GM12878 (cell line): ENCODE measurements around the gene SMOC2. TPM values are rescaled to one million over a fixed set of nuclear protein-coding genes. Genes with fewer than 3 reads are reported as not detected.

ENCODE experiments used
- CEBPB ChIP-seq, 2 experiments: fragments of 150-350 bp in 1 of 2; IDR thresholded peaks; 2 replicates each; pipeline ENCODE4 v1.6.1; 2012 to 2014; ENCODE audit warnings: low read depth in 2 of 2, low read length in 2 of 2, borderline replicate concordance in 1 of 2, inconsistent platforms in 1 of 2
- HCFC1 ChIP-seq: fragments of 150-350 bp; IDR thresholded peaks from 2 replicates; pipeline ENCODE4 v1.6.1; 2014; ENCODE audit warnings: low read length
- LARP7 ChIP-seq: fragments of 450-650 bp; IDR thresholded peaks from 2 replicates; pipeline ENCODE4 v1.6.1; 2017; ENCODE audit warnings: mild to moderate bottlenecking
- SIX5 ChIP-seq: IDR thresholded peaks from 2 replicates; pipeline ENCODE4 v1.6.1; 2011; ENCODE audit warnings: mild to moderate bottlenecking, low read depth, low read length, moderate library complexity; ENCODE audit not compliant: severe bottlenecking
- SREBF1 ChIP-seq: IDR thresholded peaks from 2 replicates; pipeline ENCODE4 v1.6.1; 2012; ENCODE audit warnings: mild to moderate bottlenecking, low read length
- SRF ChIP-seq, 2 experiments: IDR thresholded peaks; 2 replicates each; pipeline ENCODE4 v1.6.1; 2011; ENCODE audit warnings: low read depth in 2 of 2, low read length in 2 of 2, mild to moderate bottlenecking in 1 of 2, moderate library complexity in 1 of 2
- TARDBP ChIP-seq: IDR thresholded peaks from 2 replicates; pipeline ENCODE4 v1.6.1; 2016; ENCODE audit warnings: borderline replicate concordance
- YY1 ChIP-seq: IDR thresholded peaks from 2 replicates; pipeline ENCODE4 v1.6.1; 2011; ENCODE audit warnings: low read depth, mild to moderate bottlenecking, low read length
- ZNF217 ChIP-seq: fragments of 450-650 bp; IDR thresholded peaks from 2 replicates; pipeline ENCODE4 v1.6.1; 2017; ENCODE audit warnings: antibody characterized with exemption, mild to moderate bottlenecking
- polyA plus RNA-seq, 11 experiments: library from polyadenylated mRNA; depleted of rRNA in 4 of 11; unstranded in 6 of 11; stranded (reverse) in 5 of 11; fragments of >200 nt; fragmentation: Nextera tagmentation in 4 of 11; fragmentation: Illumina TruSeq in 1 of 11; extraction: Ambion mirVana in 4 of 11; extraction: Trizol in 1 of 11; gene quantifications; 1 replicate in 1 of 11; 2 replicates in 10 of 11; pipeline versions ENCODE4 v1.2.1 to v1.2.3, GENCODE V29; 2011 to 2016; ENCODE audit warnings: inconsistent platforms in 2 of 11, missing spikeins in 2 of 11, low read depth in 1 of 11
- total RNA-seq, 4 experiments: library from RNA; depleted of rRNA in 3 of 4; stranded (reverse); fragments of >200 nt in 3 of 4; fragmentation: Illumina TruSeq in 1 of 4; extraction: Trizol in 1 of 4; gene quantifications; 2 replicates each; pipeline versions ENCODE4 v1.2.1 to v1.2.3, GENCODE V29; 2013 to 2021
- TF ChIP-seq, protein P1 (sequence below): IDR thresholded peaks from 2 replicates; pipeline ENCODE4 v1.6.1; 2012; ENCODE audit warnings: mild to moderate bottlenecking, low read depth, low read length
- TF ChIP-seq, protein P2 (sequence below): fragments of 450-650 bp; IDR thresholded peaks from 2 replicates; pipeline ENCODE4 v1.6.1; 2018; ENCODE audit warnings: mild to moderate bottlenecking, low read depth, moderate library complexity; ENCODE audit not compliant: partially characterized antibody

The SMOC2 gene
- total and polyA plus RNA-seq, 10 of the 15 experiments (the other 5 are each of a cell fraction or from before 2014, with no cell fraction given): 0.10 to 0.12 TPM; not detected in 8

DNA sequence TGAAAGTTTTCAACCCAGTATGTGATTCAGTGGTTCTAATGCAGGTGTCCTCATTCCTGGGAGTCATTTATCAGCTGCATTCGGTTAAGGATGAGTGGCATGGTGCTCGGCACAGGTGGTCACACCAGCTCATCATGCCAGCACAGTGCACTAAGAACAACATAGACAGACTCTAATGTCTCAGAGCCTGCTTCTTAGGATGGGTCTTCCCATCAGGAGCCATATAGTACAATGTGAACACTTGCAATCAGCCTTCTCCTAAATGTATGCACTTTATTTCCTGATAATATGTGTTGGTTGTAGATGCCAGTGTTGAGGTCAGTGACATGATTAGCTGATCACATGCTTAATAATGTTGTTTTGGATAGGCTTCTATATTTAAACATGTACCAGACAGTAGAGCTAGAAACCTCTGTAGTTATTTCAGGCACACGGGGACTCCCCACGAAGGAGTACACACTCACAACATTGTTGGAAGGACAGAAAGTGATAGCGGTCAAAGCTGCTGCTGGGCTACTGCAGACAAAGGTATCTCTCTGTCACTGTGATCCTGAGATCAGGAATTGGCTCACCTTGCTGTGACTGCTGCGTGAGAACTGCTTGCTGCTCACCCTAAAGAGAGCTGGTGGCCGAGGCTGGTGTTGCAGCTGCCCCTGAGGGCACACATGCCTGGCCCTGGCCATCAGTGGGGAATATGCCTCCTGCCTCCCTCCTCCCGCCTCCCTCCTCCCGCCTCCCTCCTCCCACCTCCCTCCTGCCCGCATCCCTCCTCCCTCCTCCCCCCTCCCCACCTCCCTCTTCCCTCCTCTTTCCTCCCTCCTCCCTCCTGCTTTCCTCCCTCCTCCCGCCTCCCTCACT, 195.4 kb downstream of the SMOC2 start (continued):
- TF ChIP-seq, protein P1, sequence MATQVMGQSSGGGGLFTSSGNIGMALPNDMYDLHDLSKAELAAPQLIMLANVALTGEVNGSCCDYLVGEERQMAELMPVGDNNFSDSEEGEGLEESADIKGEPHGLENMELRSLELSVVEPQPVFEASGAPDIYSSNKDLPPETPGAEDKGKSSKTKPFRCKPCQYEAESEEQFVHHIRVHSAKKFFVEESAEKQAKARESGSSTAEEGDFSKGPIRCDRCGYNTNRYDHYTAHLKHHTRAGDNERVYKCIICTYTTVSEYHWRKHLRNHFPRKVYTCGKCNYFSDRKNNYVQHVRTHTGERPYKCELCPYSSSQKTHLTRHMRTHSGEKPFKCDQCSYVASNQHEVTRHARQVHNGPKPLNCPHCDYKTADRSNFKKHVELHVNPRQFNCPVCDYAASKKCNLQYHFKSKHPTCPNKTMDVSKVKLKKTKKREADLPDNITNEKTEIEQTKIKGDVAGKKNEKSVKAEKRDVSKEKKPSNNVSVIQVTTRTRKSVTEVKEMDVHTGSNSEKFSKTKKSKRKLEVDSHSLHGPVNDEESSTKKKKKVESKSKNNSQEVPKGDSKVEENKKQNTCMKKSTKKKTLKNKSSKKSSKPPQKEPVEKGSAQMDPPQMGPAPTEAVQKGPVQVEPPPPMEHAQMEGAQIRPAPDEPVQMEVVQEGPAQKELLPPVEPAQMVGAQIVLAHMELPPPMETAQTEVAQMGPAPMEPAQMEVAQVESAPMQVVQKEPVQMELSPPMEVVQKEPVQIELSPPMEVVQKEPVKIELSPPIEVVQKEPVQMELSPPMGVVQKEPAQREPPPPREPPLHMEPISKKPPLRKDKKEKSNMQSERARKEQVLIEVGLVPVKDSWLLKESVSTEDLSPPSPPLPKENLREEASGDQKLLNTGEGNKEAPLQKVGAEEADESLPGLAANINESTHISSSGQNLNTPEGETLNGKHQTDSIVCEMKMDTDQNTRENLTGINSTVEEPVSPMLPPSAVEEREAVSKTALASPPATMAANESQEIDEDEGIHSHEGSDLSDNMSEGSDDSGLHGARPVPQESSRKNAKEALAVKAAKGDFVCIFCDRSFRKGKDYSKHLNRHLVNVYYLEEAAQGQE: no peak
- TF ChIP-seq SRF (IDR thresholded peaks at IDR 0.05; ENCODE audit: low read depth in 2 of 2, low read length in 2 of 2) (no peak), SIX5 (no peak), HCFC1 (no peak), SREBF1 (no peak), ZNF217 (no peak), CEBPB (IDR thresholded peaks at IDR 0.05; ENCODE audit: borderline replicate concordance in 1 of 2, low read depth in 2 of 2, low read length in 2 of 2) (no peak), LARP7 (no peak), YY1 (no peak), TARDBP (no peak)
- TF ChIP-seq, protein P2, sequence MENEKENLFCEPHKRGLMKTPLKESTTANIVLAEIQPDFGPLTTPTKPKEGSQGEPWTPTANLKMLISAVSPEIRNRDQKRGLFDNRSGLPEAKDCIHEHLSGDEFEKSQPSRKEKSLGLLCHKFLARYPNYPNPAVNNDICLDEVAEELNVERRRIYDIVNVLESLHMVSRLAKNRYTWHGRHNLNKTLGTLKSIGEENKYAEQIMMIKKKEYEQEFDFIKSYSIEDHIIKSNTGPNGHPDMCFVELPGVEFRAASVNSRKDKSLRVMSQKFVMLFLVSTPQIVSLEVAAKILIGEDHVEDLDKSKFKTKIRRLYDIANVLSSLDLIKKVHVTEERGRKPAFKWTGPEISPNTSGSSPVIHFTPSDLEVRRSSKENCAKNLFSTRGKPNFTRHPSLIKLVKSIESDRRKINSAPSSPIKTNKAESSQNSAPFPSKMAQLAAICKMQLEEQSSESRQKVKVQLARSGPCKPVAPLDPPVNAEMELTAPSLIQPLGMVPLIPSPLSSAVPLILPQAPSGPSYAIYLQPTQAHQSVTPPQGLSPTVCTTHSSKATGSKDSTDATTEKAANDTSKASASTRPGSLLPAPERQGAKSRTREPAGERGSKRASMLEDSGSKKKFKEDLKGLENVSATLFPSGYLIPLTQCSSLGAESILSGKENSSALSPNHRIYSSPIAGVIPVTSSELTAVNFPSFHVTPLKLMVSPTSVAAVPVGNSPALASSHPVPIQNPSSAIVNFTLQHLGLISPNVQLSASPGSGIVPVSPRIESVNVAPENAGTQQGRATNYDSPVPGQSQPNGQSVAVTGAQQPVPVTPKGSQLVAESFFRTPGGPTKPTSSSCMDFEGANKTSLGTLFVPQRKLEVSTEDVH: no peak
